SU-DHL-6 (cell line): ENCODE data around the gene FBXL15.

Source experiments
- H2AFZ ChIP-seq: fragments of 200-600 bp; sonication (generic); 2 replicates; pipeline ENCODE4 v1.6.1; 2014; ENCODE audit warnings: low read depth, mild to moderate bottlenecking, moderate library complexity, mixed read lengths, antibody characterized with exemption, low read length; ENCODE audit not compliant: severe bottlenecking
- H3F3A ChIP-seq: fragments of 200-600 bp; shearing (Covaris generic); 2 replicates; pipeline ENCODE4 v1.6.0; 2016; ENCODE audit warnings: antibody characterized with exemption, mild to moderate bottlenecking; ENCODE audit not compliant: insufficient read depth
- H3K27ac ChIP-seq: fragments of 200-600 bp; sonication (generic); 2 replicates; pipeline ENCODE4 v1.5.1; 2016; ENCODE audit warnings: low read depth, mild to moderate bottlenecking, low read length, moderate library complexity, mixed read lengths
- H3K27me3 ChIP-seq: fragments of 200-600 bp; sonication (generic), shearing (Covaris generic); 2 replicates; pipeline ENCODE4 v1.6.0; 2014; ENCODE audit warnings: mild to moderate bottlenecking, low read length
- H3K36me3 ChIP-seq: fragments of 200-600 bp; sonication (generic); 2 replicates; pipeline ENCODE4 v1.6.1; 2014; ENCODE audit warnings: mild to moderate bottlenecking, low read length, mixed read lengths
- H3K4me2 ChIP-seq: fragments of 300-600, 200-600 bp; shearing (Covaris generic), sonication (generic); 2 replicates; pipeline ENCODE4 v1.6.0; 2014; ENCODE audit warnings: low read length, low read depth, mild to moderate bottlenecking; ENCODE audit not compliant: poor library complexity, severe bottlenecking
- H3K4me3 ChIP-seq: fragments of 200-600 bp; sonication (generic); 2 replicates; pipeline ENCODE4 v1.5.1; 2014; ENCODE audit warnings: antibody characterized with exemption, low read length, mild to moderate bottlenecking, mixed read lengths; ENCODE audit not compliant: insufficient read depth, poor library complexity, severe bottlenecking
- H3K79me2 ChIP-seq: fragments of 200-600 bp; sonication (generic); 2 replicates; pipeline ENCODE4 v1.6.1; 2014; ENCODE audit warnings: mild to moderate bottlenecking, low read length, moderate library complexity; ENCODE audit not compliant: insufficient read depth
- H3K9ac ChIP-seq: fragments of 200-600 bp; sonication (generic); 2 replicates; pipeline ENCODE4 v1.7.0; 2014; ENCODE audit warnings: mild to moderate bottlenecking, low read length
- H3K9me2 ChIP-seq: fragments of 200-600 bp; sonication (generic); replicated peaks from 2 replicates; pipeline ENCODE4 v1.6.1; 2014; ENCODE audit warnings: low read length; ENCODE audit not compliant: insufficient read depth
- H3K9me3 ChIP-seq: fragments of 200-600 bp; sonication (generic); 2 replicates; pipeline ENCODE4 v1.6.1; 2014; ENCODE audit warnings: low read length, mixed read lengths; ENCODE audit not compliant: insufficient read depth
- H4K20me1 ChIP-seq: fragments of 200-600 bp; sonication (generic); 2 replicates; pipeline ENCODE4 v1.6.1; 2014; ENCODE audit warnings: low read depth, mild to moderate bottlenecking, antibody characterized with exemption, low read length, moderate library complexity, mixed read lengths
- CTCF ChIP-seq: fragments of 200-600 bp; sonication (generic); IDR thresholded peaks from one replicate; pipeline ENCODE4 v1.5.1; 2017; ENCODE audit warnings: antibody characterized with exemption, mild to moderate bottlenecking, low read length, moderate library complexity; ENCODE audit not compliant: insufficient read depth, poor library complexity, severe bottlenecking
- EZH2phosphoT487 ChIP-seq: fragments of 200-600 bp; sonication (generic), shearing (Covaris generic); conservative IDR thresholded peaks from 2 replicates; pipeline ENCODE4 v1.6.1; 2018; ENCODE audit warnings: mild to moderate bottlenecking, antibody characterized with exemption, low read length, moderate library complexity, mixed read lengths

Gene FBXL15

DNA sequence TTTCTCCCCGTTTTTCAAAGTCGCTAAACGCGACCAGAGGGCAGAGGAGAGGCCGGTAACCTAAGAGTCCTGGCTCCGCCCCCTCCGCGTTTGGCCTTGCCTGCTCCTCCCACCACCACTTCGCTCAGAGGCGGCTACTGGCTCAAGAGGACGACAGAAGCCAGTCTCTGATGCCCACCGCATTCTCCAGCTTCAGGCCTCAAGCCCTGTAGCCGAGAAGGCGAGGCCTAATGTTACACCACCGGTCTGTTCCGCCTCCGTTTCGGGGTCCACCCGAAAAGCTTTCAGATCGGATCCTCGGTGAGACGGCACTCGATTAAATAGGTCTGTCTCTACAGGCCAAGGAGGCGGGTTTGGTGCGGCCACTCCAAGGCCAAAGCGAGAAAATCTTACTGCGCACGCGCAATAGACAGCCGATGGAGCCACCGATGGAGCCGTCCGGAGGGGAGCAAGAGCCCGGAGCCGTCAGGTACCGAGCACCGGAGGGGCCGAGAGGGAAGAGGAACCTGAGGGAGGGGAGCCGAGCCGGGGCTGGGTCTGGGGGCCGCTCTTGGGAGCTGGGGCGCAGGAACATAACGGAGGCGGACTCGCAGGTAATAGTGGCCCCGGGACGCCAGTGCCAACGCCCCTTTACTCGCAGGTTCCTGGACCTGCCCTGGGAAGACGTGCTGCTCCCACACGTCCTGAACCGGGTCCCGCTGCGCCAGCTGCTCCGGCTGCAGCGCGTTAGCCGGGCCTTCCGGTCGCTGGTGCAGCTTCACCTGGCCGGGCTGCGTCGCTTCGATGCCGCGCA lies at the start of gene FBXL15:
Gene FBXL15 (plus strand): TSS at position 123 of the 793 bp plus-strand sequence. CDS start 294 bp downstream, at position 417.
- no peaks in the 10 kb centered on the region for H4K20me1 ChIP-seq
- H3K4me2 ChIP-seq: peak within 1 kb of the TSS; percentile 74
- no peaks in the 10 kb centered on the region for H3K9me2 ChIP-seq
- no peaks in the 10 kb centered on the region for H3K79me2 ChIP-seq
- H3K27me3 ChIP-seq: no peaks in the 10 kb centered on the region
- H3K4me3 ChIP-seq: peak within 1 kb of the TSS; percentile 82
- no peaks in the 10 kb centered on the region for H3K9me3 ChIP-seq
- H3F3A ChIP-seq: no peaks in the 10 kb centered on the region
- no peaks in the 10 kb centered on the region for H3K36me3 ChIP-seq
- H3K9ac ChIP-seq: peak within 1 kb of the TSS; percentile 68
- peak within 1 kb of the TSS; percentile 87 for H2AFZ ChIP-seq
- H3K27ac ChIP-seq: peak within 1 kb of the TSS; percentile 79
- TF ChIP-seq CTCF (no peak), EZH2phosphoT487 (no peak)

DNA sequence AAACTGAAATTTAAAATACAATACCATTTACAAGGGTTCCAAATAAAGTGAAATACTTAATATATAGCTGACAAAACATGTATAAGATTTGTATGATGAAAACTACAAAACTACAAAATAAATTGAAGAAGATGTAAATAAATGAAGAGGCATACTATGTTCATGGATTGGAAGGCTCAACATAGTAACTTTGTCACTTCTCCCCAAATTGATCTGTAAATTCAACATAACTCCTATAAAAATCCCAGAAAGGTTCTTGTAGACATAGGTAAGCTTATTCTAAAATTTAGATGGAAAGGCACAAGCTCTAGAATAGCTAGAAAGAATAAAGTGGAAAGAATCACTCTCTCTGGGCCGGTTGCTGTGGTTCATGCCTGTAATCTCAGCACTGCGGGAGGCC lies 49.3 kb upstream of the FBXL15 start:
- no peaks in the 10 kb centered on the region for H3K79me2 ChIP-seq
- H3K27me3 ChIP-seq: no peaks in the 10 kb centered on the region
- no peaks in the 10 kb centered on the region for H3K9me3 ChIP-seq
- H3K4me2 ChIP-seq: no peak overlapping the region
- peaks cover 11% of the 10 kb centered on the region for H3K36me3 ChIP-seq
- no peak overlapping the region for H3K27ac ChIP-seq
- H3F3A ChIP-seq: no peaks in the 10 kb centered on the region
- H3K4me3 ChIP-seq: no peak overlapping the region
- TF ChIP-seq CTCF: no peak
- no peak for TF ChIP-seq EZH2phosphoT487
- H2AFZ ChIP-seq: no peak overlapping the region
- H3K9ac ChIP-seq: no peak overlapping the region
- no peaks in the 10 kb centered on the region for H4K20me1 ChIP-seq
- no peaks in the 10 kb centered on the region for H3K9me2 ChIP-seq

GRCh38 chr10:102375250-102375649 lies 45.4 kb upstream of the FBXL15 start:
- Histone ChIP-seq H3K9me3 (no peaks in the 10 kb centered on the region), H3K36me3 (peaks cover 7% of the 10 kb centered on the region; the same call in 1 of the 2 replicates), H3K4me2 (no peak overlapping the region), H3K4me3 (no peak overlapping the region), H3K27me3 (no peaks in the 10 kb centered on the region), H3F3A (no peaks in the 10 kb centered on the region), H3K9me2 (no peaks in the 10 kb centered on the region), H3K27ac (no peak overlapping the region), H2AFZ (no peak overlapping the region), H3K79me2 (no peaks in the 10 kb centered on the region), H3K9ac (no peak overlapping the region), H4K20me1 (no peaks in the 10 kb centered on the region)
- TF ChIP-seq EZH2phosphoT487 (no peak), CTCF (no peak)
